Neural cell (in vitro differentiated cells): Measurements from ENCODE around the gene SYCN. TPM values are rescaled to one million over a fixed set of nuclear protein-coding genes. Genes with fewer than 3 reads are reported as not detected.

Experiments
- H2AFZ ChIP-seq: fragments of 200-600, 300-800 bp; sonication (generic), shearing (Covaris generic); 2 replicates; pipeline ENCODE4 v1.6.0; 2014; ENCODE audit warnings: low read depth, mild to moderate bottlenecking, antibody characterized with exemption, low read length, moderate library complexity
- H3F3A ChIP-seq: fragments of 200-600 bp; shearing (Covaris generic); 2 replicates; pipeline ENCODE4 v1.6.1; 2016; ENCODE audit warnings: mild to moderate bottlenecking, moderate library complexity, mixed read lengths, antibody characterized with exemption, low read length; ENCODE audit not compliant: insufficient read depth, poor library complexity, severe bottlenecking
- H3K27ac ChIP-seq: fragments of 200-600, 300-800 bp; sonication (generic), shearing (Covaris generic); 2 replicates; pipeline ENCODE4 v1.5.1; 2014; ENCODE audit warnings: mild to moderate bottlenecking, low read length, moderate library complexity
- H3K27me3 ChIP-seq: fragments of 300-800, 200-600 bp; sonication (generic), shearing (Covaris generic); 2 replicates; pipeline ENCODE4 v1.6.0; 2014; ENCODE audit warnings: mild to moderate bottlenecking, low read depth, low read length, moderate library complexity; ENCODE audit not compliant: insufficient read depth
- H3K36me3 ChIP-seq: fragments of 300-800, 200-600 bp; sonication (generic), shearing (Covaris generic); 2 replicates; pipeline ENCODE4 v1.5.1; 2014; ENCODE audit warnings: mild to moderate bottlenecking, antibody characterized with exemption, low read length, moderate library complexity; ENCODE audit not compliant: insufficient read depth
- H3K4me2 ChIP-seq: fragments of 300-800, 200-600 bp; sonication (generic), shearing (Covaris generic); 2 replicates; pipeline ENCODE4 v1.6.0; 2014; ENCODE audit warnings: mild to moderate bottlenecking, low read length
- H3K4me3 ChIP-seq: fragments of 300-800, 200-600 bp; sonication (generic), shearing (Covaris generic); 2 replicates; pipeline ENCODE4 v1.5.1; 2014; ENCODE audit warnings: mild to moderate bottlenecking, low read length, moderate library complexity
- H3K79me2 ChIP-seq: fragments of 200-600 bp; shearing (Covaris generic); replicated peaks from 2 replicates; pipeline ENCODE4 v1.6.0; 2014; ENCODE audit warnings: mild to moderate bottlenecking, low read length, moderate library complexity; ENCODE audit not compliant: insufficient read depth
- H3K9ac ChIP-seq: fragments of 300-800, 200-600 bp; sonication (generic), shearing (Covaris generic); 2 replicates; pipeline ENCODE4 v1.6.1; 2016; ENCODE audit warnings: mild to moderate bottlenecking, low read length, mixed read lengths
- H3K9me2 ChIP-seq: fragments of 200-600 bp; shearing (Covaris generic); 2 replicates; pipeline ENCODE4 v1.6.1; 2016; ENCODE audit warnings: mild to moderate bottlenecking, low read length, mixed read lengths; ENCODE audit not compliant: insufficient read depth
- H3K9me3 ChIP-seq: fragments of 200-600, 300-800 bp; sonication (generic), shearing (Covaris generic); 2 replicates; pipeline ENCODE4 v1.6.1; 2016; ENCODE audit warnings: mild to moderate bottlenecking, mixed run types, low read length, moderate library complexity, mixed read lengths
- H4K20me1 ChIP-seq: fragments of 200-600 bp; shearing (Covaris generic); 2 replicates; pipeline ENCODE4 v1.6.1; 2016; ENCODE audit warnings: mild to moderate bottlenecking, mixed run types; ENCODE audit not compliant: insufficient read depth
- CTCF ChIP-seq: fragments of 450-650 bp; IDR thresholded peaks from 2 replicates; pipeline ENCODE4 v1.5.1; 2014; ENCODE audit warnings: antibody characterized with exemption, mild to moderate bottlenecking, moderate library complexity; ENCODE audit not compliant: poor library complexity, severe bottlenecking
- EP300 ChIP-seq: fragments of 450-650 bp; conservative IDR thresholded peaks from 2 replicates; pipeline ENCODE4 v1.6.1; 2014; ENCODE audit warnings: antibody characterized with exemption, mild to moderate bottlenecking, moderate library complexity; ENCODE audit not compliant: poor library complexity, severe bottlenecking
- EZH2 ChIP-seq: fragments of 200-600, 300-800 bp; shearing (Covaris generic), sonication (generic); IDR thresholded peaks from 2 replicates; pipeline ENCODE4 v1.6.1; 2014; ENCODE audit warnings: antibody characterized with exemption, low read length, borderline replicate concordance, mild to moderate bottlenecking; ENCODE audit not compliant: insufficient read depth, poor library complexity, severe bottlenecking
- MXI1 ChIP-seq: fragments of 450-650 bp; conservative IDR thresholded peaks from 2 replicates; pipeline ENCODE4 v1.6.1; 2014; ENCODE audit warnings: antibody characterized with exemption, mild to moderate bottlenecking; ENCODE audit not compliant: poor library complexity, severe bottlenecking
- POLR2AphosphoS5 ChIP-seq: IDR thresholded peaks from 2 replicates; pipeline ENCODE4 v1.6.1; 2012
- RAD21 ChIP-seq: fragments of 450-650 bp; conservative IDR thresholded peaks from 2 replicates; pipeline ENCODE4 v1.6.1; 2014; ENCODE audit warnings: antibody characterized with exemption, mild to moderate bottlenecking, moderate library complexity
- SMC3 ChIP-seq: fragments of 450-650 bp; conservative IDR thresholded peaks from 2 replicates; pipeline ENCODE4 v1.6.1; 2014; ENCODE audit warnings: antibody characterized with exemption, mild to moderate bottlenecking, moderate library complexity; ENCODE audit not compliant: poor library complexity
- TAF1 ChIP-seq: IDR thresholded peaks from 2 replicates; pipeline ENCODE4 v1.6.1; 2012; ENCODE audit warnings: low read depth
- polyA plus RNA-seq: library from polyadenylated mRNA; depleted of rRNA; stranded (reverse); fragments of >200 nt; gene quantifications from 2 replicates; pipeline ENCODE4 v1.2.3, GENCODE V29; 2014
- TF ChIP-seq, protein P1 (sequence below): IDR thresholded peaks from 2 replicates; pipeline ENCODE4 v1.6.1; 2012; ENCODE audit warnings: borderline replicate concordance

The SYCN gene
- polyA plus RNA-seq, 1 donor from 2014 or later: not detected

DNA sequence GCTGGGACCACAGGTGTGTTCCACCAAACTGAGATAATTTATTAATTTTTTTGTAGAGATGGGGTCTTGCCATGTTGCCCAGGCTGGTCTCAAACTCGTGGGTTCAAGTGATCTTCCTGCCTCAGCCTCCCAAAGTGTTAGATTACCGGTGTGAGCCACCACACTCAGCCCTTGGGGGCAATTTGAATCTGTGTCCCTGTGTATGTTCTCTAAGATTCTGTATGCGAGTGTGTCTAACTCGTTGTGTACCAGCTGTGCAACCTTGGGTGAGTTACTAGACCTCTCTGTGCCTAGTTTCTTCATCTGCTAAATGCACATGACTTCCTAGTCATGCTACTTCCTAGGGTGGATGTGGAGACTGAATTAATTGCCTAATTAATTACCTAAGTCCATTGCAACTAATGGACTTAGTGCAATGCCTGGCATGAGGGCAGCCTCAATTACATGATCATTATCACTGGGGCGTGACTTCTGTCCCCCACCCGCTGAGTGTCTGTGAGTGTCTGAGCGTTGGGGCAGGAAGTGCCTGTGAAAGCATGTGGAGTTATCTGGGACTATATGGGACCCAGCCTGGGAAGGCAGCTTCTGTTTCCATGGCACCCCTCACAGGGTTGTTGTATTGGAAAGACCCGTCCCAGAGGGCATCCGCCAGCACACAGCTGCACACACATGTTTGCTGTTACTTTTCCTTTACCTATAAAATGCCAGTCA, 9.1 kb downstream of the SYCN start:
- Histone ChIP-seq H3K36me3 (no peaks in the 10 kb centered on the region), H3K9me3 (no peaks in the 10 kb centered on the region), H3K27me3 (peaks cover 24% of the 10 kb centered on the region), H3K79me2 (no peaks in the 10 kb centered on the region), H3K4me3 (no peak overlapping the region), H2AFZ (no peak overlapping the region), H4K20me1 (no peaks in the 10 kb centered on the region), H3K27ac (no peak overlapping the region), H3K9ac (no peak overlapping the region), H3F3A (no peaks in the 10 kb centered on the region), H3K4me2 (no peak overlapping the region), H3K9me2 (no peaks in the 10 kb centered on the region)
- no peak for TF ChIP-seq EP300
- no peak for TF ChIP-seq SMC3
- TF ChIP-seq EZH2: no peak
- TF ChIP-seq POLR2AphosphoS5: no peak

DNA sequence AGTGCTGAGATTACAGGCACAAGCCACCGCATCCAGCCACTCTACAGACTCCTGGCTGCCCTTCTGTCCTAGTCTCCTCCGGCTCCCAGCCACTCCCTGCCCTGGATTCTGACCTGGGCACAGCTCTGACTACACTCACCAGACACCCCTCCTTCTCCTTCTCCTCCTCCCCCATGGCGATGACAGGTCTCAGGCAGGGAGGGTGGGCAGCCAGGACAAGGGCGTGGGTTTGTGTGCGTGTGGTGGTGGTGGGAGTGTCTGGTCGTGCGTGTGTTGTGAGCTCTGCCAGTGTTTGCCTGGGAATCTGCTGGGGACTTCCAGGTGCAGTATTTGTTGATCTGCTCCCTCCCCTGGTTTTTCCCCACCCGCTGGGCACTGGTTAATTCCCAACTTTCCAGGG, 10.3 kb downstream of the SYCN start:
- no peaks in the 10 kb centered on the region for H3K79me2 ChIP-seq
- no peak overlapping the region for H3K4me3 ChIP-seq
- no peak overlapping the region for H3K9ac ChIP-seq
- H4K20me1 ChIP-seq: no peaks in the 10 kb centered on the region
- no peaks in the 10 kb centered on the region for H3K9me3 ChIP-seq
- no peaks in the 10 kb centered on the region for H3K36me3 ChIP-seq
- H3F3A ChIP-seq: no peaks in the 10 kb centered on the region
- H3K27ac ChIP-seq: no peak overlapping the region
- no peak overlapping the region for H2AFZ ChIP-seq
- TF ChIP-seq POLR2AphosphoS5 (no peak), MXI1 (no peak), EZH2 (no peak), EP300 (no peak), SMC3 (no peak), RAD21 (no peak), TAF1 (no peak), CTCF (no peak)
- TF ChIP-seq, protein P1, sequence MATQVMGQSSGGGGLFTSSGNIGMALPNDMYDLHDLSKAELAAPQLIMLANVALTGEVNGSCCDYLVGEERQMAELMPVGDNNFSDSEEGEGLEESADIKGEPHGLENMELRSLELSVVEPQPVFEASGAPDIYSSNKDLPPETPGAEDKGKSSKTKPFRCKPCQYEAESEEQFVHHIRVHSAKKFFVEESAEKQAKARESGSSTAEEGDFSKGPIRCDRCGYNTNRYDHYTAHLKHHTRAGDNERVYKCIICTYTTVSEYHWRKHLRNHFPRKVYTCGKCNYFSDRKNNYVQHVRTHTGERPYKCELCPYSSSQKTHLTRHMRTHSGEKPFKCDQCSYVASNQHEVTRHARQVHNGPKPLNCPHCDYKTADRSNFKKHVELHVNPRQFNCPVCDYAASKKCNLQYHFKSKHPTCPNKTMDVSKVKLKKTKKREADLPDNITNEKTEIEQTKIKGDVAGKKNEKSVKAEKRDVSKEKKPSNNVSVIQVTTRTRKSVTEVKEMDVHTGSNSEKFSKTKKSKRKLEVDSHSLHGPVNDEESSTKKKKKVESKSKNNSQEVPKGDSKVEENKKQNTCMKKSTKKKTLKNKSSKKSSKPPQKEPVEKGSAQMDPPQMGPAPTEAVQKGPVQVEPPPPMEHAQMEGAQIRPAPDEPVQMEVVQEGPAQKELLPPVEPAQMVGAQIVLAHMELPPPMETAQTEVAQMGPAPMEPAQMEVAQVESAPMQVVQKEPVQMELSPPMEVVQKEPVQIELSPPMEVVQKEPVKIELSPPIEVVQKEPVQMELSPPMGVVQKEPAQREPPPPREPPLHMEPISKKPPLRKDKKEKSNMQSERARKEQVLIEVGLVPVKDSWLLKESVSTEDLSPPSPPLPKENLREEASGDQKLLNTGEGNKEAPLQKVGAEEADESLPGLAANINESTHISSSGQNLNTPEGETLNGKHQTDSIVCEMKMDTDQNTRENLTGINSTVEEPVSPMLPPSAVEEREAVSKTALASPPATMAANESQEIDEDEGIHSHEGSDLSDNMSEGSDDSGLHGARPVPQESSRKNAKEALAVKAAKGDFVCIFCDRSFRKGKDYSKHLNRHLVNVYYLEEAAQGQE: no peak
- H3K4me2 ChIP-seq: no peak overlapping the region
- peaks cover 24% of the 10 kb centered on the region for H3K27me3 ChIP-seq
- no peaks in the 10 kb centered on the region for H3K9me2 ChIP-seq
